CD4-positive, alpha-beta T cell treated with Interleukin-21 for 1 hour (primary cell): ENCODE measurements around the gene OIP5.
"Not testable (repeated sequence)": the region's sequence is repeated elsewhere in the genome, so short reads cannot be mapped to it uniquely, and the experiment has no call there.

Experiments
- DNase-seq: peaks from one replicate; pipeline ENCODE4 v3.0.0-alpha.2; 2020

OIP5 gene

GRCh38 chr15:41332194-41333025 is at the start of gene OIP5, which contains the start of gene NUSAP1:
Gene OIP5 (minus strand): TSS chr15:41332591. CDS start chr15:41332561, 30 bp downstream.
Gene NUSAP1 (plus strand): TSS chr15:41332881. CDS start chr15:41332958, 77 bp downstream.
- DNase-seq, result peak; percentile 100

GRCh38 chr15:41377978-41378377 is 45.6 kb upstream of the OIP5 start:
- DNase-seq, result no peak

GRCh38 chr15:41367418-41367817 is 35.0 kb upstream of the OIP5 start:
- no peak for DNase-seq

GRCh38 chr15:41354371-41354770 is 22.0 kb upstream of the OIP5 start:
- DNase-seq, result no peak

- no peak for DNase-seq
Observed at GRCh38 chr15:41350057-41350717, 17.8 kb upstream of the OIP5 start.

DNA sequence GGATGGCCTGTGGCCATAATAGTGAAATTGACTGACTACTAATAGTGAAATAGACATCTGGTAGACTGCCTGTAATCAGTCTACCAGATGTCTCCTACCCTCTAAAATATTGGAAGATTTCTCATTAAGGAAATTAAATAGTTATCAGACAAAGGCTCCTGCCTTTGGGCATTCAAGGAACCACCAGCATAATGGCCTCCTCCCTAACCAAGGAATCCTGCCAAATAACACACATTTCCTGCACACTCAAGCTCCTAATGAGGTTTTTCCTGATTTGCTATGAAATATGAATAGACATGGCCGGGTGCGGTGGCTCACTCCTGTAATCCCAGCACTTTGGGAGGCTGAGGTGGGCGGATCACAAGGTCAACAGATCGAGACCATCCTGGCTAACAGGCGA is 14.8 kb upstream of the OIP5 start:
- DNase-seq, result no peak

DNA sequence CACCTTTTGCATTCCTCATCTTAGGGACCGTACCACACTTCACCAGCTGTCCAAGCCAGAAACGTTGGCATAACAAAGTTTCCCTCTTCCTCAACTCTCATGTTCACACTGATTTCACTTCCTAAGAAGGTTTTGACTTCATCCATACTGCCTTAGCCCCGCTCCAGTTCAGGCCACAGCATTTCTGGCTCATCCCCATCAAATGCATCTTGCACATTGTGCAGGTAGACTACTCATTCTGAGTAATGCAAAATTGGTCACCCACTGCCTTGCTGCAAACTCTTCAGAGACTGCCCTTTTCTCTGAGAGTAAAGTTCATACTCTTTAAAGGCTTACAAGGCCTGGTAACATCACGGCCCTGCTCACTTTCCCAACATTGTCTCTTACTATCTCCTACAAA is 9.1 kb upstream of the OIP5 start:
- no peak for DNase-seq

DNA sequence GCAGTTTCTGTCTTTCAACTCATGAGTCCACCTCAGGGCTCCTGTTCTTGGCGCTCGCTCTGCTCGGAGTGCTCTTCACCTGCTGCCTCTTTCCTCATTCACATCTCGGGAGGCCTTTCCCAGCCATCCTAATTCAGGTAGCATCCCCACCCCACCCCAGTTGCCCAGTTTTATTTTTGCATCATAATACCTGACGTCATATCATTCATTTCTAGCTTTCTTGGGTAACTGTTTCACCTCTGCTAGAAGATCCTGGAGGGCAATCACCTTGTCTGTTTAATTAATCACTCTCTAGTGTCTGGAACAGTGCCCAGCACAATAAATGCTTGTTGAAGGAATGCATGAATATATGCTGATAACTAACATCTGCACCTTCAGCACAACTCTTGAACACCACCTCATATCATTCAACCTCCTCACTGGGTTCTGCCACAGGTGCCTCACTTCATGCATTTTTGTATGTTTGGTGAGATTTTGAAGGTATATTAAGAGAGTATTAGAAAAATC is 7.9 kb upstream of the OIP5 start:
- no peak for DNase-seq

DNA sequence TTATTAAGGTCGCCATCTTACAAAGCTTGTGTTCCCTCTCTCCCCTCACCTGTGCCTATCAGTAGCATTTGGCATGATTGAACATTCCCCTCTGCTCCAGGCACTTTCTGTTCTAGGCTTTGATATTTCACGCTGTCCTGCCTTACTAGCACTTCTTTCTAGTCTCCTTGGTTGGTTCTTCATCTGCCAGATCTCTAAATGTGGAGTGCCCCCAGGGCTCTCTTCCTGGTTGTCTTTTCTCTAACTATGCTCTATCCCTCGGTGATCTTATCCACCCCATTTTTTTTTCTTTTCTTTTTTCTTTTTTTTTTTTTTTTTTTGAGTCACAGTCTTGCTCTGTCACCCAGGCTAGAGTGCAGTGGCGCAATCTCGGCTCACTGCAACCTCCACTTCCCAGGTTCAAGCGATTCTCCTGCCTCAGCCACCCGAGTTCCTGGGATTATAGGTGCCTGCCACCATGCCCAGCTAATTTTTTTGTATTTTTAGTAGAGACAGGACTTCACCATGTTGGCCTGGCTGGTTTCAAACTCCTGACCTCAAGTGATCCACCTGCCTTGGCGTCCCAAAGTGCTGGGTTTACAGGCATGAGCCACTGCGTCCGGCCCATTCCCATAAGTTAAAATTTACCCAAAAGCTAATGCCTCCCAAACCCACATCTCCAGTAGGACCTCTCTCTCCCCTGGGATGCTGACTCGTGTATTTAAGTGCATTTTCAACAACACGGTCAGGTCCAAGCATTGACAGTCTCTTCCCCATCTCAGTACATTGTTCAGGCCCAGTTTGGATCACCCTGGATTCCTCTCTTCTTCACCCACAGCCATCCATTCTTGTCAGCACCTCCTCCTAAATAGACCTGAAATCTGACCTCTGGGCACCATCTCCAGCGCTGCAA is 5.5 kb upstream of the OIP5 start:
- DNase-seq, result no peak

- DNase-seq, result no peak
Observed at GRCh38 chr15:41337047-41337446, 4.7 kb upstream of the OIP5 start.

DNA sequence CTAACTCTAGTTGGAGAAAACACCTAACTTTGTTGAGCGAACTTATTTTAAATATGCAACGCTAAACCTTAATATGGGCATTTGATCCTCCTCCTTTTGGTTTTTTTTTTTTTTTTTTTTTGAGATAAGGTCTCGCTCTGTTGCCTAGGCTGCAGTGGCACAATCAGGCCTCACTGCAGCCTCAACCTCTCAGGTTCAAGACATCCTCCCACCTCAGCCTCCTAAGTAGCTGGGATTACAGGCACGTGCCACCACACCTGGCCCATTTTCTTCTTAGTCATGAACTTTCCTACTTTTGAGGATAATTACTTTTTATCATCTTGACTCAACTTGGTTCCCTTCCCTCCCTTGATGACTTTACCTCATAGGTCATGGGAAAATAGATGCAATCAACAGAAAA is 4.2 kb upstream of the OIP5 start:
- peak; percentile 17 for DNase-seq

- no peak for DNase-seq
Observed at GRCh38 chr15:41334293-41335120, 2.1 kb upstream of the OIP5 start.

GRCh38 chr15:41333026-41333562 is 703 bp upstream of the OIP5 start:
- peak; percentile 49 for DNase-seq

DNA sequence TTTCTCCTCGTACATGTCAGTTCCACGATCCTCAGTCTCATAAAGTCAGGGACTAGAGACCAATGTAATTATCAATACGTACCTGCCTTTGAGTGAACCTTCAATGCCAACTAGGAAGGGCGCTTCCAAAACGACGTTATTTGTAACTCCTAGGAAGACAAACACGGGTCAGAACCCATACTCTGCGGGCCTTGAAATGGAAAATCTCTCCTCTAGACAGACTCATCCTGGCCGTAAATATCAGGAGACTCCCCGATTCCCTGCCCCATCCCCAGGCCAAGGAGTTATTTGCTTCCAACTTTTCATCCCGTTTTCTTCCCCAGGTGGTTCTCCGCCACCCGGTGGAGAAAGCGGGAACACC is 578 bp downstream of the OIP5 start:
- no peak for DNase-seq

GRCh38 chr15:41331281-41331680 is 1.1 kb downstream of the OIP5 start:
- no peak for DNase-seq

DNA sequence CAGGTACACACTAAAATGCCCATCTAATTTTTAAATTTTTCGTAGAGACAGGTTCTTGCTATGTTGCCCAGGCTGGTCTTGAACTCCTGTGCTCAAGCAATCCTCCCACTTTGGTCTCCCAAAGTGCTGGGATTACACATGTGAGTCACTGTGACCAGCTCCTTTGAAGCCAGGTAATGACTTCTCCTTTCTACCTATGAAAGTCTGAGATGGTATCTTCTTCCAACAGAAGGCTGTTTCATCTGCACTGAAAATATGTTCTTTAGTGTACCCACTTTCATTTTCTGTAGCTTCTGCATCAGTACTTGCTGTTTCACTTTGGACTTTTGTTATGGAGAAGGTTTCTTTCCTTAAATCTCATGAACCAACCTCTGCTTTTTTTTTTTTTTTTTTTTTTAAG is 8.8 kb downstream of the OIP5 start:
- no peak for DNase-seq

GRCh38 chr15:41320805-41321330 is 11.5 kb downstream of the OIP5 start:
- not testable (repeated sequence) for DNase-seq

DNA sequence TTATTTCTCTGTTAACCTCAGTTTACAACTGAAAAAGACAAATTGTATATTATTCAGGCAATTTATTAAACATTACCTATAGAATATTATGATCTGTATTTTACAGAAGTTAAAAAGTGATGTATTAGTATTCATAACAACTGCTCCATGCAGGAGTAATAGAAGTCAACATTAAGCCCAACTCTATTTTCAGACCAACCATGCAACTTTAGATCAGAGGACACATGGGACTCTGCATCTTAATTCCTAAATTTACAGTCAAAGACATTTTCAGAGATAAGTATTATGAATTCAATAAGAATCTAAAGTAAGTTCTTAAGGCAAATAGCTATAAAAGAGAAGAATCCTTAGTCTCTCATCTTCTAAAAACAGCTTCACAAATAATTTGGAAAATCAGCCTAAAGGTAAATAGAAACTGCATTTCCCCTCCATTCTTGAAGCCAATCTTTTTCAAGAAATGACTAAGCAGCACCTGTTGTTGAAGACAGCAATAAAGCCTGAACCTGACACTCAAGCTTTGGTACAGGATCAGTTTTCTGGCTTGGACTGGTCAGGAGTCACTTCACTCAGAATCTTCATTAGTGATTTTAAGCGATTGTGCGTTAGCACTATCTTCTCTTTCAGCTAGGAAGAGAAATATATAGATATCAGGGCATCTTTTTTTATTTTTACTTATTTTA is 23.0 kb downstream of the OIP5 start:
- no peak for DNase-seq

GRCh38 chr15:41307679-41308078 is 24.7 kb downstream of the OIP5 start:
- DNase-seq, result no peak

DNA sequence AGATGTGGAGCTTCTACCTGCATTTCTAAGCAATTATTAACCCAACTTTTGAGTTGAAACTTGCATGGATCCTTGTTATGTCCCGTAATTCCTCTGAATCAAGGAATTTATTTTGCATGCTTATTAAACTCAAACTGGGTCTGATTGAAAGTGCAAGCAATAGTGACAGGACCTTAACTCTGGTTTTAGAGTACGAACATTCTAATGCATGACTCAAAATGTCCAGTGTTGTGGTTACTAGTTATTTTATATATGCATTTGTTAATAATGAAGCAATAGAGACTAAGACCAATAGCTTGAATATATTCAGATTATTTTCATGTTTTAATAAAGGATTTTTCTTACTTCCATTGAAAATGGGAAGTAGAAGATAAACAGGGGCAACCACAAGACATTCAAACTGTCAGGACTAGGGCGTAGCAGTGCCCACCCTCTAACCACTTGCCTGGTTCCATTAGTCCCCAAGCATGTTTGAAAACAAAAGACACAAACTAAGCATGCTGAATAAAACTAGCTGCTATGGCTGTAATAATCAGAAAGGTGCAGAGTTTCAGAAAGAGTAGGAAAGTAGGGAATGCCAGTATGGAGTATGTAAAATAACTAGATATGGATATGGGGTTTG is 28.1 kb downstream of the OIP5 start:
- DNase-seq, result no peak

DNA sequence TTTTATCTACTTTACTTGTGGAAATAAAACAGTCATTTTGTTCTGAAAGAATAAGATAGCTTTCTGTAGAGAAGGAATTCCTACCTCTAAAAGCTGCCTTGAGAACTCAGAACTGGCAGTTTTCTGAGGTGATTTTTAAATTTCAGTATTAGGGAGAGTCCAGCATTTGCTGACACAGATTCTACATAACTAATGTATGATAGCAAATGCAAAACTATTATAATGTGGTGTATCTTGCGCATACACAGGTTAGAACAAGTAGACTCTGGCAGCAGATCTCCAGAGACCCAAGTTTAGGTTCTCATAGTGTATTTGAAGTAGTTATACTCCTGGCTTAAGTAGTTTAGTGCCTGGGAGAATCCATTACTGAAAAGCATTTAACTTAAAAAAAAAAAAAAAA is 30.8 kb downstream of the OIP5 start:
- DNase-seq, result no peak
